NCI-H2227 treated with DMSO at 0.1 percent for 48 hours (cell line): ENCODE data around the gene GNPTAB.
"Not testable (repeated sequence)": the region's sequence is repeated elsewhere in the genome, so short reads cannot be mapped to it uniquely, and the experiment has no call there.

ENCODE experiments used
- DNase-seq: peaks from one replicate; lab custom pipeline; 2025; lab: John Stamatoyannopoulos, UW

GNPTAB gene

DNA sequence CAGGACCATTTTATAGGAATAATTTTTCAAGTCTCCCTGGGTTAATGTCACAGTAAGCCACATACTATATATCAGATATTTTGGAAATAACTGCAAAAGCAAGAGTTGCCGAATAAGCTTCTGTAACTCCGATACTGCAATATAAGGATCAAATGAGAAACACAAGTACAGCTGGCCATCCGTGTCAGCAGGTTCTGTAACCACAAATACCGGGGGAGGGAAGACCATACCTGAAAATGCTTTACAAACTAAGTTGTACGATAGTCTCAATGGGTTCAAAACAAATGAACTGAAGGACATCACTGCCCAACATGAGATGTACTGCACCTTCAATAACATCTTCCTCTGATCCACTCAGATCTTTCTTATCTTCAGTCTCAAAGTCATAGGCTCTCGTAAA, 93.3 kb downstream of the GNPTAB start:
- DNase-seq = no peak

DNA sequence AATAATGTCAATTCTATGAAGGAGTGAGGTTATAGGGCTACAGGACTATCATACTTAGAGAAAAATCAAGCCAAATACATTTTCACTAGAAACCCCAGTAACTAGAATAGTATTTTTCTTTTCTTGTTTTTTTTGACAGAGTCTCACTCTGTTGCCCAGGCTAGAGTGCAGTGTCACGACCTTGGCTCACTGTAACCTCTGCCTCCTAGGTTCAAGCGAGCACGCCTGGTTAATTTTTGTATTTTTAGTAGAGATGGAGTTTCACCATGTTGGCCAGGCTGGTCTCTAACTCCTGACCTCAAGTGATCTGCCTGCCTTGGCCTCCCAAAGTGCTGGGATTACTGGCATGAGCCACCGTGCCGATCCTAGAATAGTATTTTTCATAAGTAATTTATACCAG, 96.3 kb downstream of the GNPTAB start:
- not testable (repeated sequence) for DNase-seq

DNA sequence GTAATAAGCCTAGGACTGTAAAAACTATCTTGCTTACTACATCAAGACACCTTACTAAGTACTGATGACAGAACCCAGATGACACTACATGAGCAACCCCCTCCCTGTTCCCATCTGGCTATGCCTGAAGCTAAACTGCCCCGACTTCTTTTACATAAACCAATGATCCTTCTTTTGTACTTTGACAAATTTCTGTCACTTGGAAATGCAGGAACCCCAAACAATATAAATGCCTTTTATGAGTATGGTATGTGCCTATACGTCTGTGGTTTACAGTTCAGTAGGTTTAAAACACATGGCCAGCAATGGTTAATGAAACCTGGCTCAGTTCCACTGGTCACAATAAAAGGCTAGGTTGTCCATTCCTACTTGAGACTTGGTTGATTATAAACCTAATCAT, 97.6 kb downstream of the GNPTAB start:
- DNase-seq = no peak

DNA sequence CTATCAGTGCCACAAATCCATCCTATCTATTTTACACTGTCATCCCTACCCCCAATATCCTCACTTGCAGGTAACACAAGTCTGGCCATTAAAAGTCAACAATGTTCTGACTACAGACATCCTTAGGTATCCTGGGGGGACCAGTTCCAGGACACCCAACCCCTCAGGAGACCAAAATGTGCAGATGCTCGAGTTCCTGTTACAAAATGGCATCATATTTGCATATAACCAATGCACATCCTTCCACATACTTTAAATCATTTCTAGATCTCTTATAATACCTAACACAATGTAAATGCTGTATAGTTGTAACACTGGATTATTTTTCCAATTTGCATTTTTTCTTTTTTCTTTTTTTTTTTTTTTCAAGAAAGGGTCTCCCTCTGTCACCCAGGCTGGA, 98.4 kb downstream of the GNPTAB start:
- DNase-seq = no peak

DNA sequence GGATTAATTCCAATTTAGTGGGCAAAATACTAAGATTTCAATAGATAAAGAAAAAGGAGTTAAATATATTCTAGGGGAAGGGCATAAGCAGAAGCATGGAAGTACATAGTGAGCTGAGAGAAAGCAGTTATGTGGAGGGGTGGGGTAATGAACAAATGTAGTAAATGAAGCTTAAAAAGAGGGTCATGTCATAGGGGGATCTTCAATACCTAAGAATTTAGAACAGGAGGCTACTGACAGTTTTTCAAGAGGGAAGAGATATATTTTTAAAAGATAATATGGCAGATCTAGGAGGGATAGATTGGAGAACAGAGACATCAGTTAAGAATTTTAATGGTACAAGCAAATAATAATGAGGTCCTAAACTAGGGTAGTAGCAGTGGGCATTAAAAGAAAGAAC, 100.9 kb downstream of the GNPTAB start:
- no peak for DNase-seq

DNA sequence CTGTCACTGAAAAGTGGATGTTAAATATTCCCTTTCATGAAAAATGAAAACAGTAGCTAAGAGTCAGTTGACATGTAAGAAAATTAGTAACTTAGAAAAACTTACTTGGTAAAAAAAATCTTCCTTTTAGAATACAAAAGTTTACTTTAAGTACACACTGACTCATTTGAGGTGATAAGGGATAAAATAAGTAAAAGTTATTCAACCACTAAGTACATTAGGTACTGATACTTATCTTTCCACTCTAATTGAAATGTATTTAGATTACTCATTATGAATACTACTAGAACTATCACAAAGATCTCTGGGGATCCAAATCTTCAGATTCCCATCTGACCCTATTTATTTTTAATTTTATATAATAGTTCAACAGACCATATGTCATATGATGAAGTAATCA, 103.7 kb downstream of the GNPTAB start:
- no peak for DNase-seq

DNA sequence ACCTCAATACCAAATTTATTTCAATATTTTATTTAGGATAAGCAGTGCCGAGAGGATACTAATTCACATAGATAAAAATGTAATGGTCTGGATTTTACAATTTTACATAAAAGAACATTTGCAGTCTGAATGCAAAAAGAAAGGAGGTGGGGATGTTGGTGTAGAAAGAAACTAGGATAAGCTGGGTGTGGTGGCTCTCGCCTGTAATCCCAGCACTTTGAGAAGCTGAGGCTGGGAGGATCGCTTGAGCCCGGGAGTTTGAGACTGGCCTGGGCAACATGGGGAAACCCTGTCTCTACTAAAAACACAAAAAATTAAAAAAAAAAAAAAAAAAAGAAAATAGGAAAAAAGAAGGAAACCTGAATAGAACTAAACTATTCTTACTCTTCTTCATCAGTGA, 108.4 kb downstream of the GNPTAB start:
- DNase-seq = no peak

DNA sequence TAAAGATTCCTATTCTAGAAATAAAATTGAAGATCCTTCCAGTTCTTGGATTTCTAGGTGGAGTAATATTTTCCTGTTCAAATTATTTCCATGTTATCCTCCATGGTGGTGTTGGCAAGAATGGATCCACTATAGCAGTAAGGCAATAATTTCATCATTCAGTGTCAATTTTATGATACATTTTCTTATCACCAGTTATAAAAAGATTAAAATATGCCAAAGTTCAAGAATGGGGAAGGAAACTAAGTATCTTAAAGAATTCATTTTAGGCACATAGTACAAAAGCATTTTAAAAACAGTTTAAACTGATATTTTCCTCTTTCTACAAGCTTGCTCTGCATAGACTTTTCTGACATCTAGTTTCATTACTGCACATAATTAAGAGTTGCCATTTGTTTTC, 110.6 kb downstream of the GNPTAB start:
- no peak for DNase-seq

DNA sequence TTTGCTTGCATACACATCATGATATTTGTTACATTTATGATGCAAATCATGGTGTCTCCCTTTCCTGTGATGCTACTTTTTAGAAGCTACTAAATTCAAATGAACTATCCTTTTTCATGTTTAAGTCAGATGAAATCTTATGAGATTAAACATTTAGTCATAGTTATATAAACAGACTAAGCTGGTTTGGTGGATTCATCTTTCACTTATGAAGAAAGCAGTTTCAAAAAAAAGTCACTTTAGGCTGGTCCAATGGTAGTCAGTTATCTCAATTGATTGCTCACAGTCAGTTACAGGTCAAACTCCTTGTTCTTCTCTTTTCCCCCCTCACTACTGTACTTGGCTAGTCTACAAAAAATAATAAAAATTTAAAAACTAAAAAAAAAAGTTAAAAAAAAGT, 111.2 kb downstream of the GNPTAB start:
- DNase-seq = no peak

DNA sequence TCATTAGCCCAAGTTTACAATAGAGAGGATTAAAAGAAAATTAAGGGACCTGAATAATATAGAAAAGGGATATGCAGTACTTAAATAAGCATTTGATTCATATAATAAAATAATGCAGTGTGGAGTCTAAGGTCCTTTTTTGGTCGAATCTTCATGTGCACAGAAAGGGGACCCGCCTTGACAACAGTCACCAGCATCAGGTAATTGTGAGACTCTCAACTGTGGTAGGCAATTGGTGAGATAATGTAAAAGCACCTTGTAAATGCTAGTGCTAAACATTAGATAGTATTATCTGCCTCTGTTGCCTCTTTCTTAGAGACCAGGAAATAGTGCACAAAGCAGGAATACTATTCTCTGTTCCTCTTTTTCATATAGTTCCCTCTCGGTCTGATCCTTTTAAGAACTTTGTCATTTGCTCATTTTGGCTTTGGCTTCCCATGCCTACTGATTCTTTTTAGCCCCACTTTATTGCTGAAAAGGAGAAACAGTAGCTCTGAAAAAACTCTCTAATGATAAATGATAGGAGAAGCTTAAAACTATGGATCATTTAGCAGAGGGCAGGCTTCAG, 115.8 kb downstream of the GNPTAB start:
- no peak for DNase-seq

DNA sequence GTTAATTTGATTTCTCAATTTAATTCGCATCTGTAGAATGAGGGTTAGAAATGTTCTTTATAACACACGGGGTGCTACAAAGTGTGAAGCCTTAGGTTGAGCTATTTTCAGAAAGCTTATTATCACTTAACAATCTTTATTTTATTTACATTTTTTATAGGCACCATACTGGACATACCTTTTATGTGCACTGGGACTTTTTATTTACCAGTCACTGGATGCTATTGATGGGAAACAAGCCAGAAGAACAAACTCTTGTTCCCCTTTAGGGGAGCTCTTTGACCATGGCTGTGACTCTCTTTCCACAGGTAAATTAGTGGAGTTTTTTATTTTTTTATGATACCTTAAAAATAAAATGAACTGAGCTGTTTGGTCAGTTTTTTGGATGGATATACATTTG, 116.8 kb downstream of the GNPTAB start:
- DNase-seq = no peak

DNA sequence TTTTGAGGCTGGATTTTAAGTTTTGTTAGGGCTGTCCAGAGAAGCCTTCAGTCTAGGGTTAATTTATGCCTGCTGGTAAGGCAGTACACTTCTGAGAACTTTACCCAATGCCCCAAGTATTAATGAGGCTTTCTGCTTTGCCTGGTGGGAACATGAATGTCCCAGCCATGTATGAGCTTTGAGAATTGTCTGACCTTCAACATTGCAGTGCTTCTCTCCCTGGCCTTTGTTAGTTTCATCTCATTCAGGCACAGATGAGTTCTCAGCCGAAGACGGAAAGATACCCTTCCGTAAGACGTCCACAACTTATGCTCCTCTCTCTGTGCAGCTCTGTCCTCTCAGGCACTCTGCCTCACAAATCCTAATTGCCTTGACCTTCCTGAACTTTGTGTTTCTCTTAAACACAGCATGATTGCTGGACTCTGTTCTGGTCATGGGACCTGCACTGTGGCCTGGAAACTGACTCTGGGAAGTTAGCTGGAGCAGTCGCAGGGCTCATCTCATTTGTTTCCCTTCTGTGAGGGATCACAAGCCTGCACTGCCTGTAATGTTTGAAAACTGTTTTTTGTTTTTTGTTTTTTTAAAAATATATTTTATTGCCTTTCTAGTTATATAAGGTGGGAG, 117.6 kb downstream of the GNPTAB start:
- no peak for DNase-seq

DNA sequence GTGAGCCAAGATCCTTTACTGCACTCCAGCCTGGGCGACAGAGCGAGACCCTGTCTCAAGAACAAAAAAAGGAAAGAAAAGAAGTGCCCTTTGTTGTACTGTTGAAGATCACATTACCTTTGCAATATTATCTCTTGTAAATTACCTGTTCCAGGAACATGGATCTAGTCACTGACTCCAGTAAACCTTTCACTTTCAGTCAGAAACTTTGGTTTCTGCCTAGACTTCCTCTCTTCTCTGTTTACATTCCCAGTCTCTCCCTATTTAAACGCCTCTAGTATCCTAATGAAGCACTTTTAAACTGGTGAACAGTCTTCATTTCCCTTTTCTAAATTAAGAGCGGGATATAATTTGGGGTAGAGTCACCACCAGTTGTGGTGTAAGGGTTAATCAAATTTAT, 120.5 kb downstream of the GNPTAB start:
- DNase-seq = no peak

DNA sequence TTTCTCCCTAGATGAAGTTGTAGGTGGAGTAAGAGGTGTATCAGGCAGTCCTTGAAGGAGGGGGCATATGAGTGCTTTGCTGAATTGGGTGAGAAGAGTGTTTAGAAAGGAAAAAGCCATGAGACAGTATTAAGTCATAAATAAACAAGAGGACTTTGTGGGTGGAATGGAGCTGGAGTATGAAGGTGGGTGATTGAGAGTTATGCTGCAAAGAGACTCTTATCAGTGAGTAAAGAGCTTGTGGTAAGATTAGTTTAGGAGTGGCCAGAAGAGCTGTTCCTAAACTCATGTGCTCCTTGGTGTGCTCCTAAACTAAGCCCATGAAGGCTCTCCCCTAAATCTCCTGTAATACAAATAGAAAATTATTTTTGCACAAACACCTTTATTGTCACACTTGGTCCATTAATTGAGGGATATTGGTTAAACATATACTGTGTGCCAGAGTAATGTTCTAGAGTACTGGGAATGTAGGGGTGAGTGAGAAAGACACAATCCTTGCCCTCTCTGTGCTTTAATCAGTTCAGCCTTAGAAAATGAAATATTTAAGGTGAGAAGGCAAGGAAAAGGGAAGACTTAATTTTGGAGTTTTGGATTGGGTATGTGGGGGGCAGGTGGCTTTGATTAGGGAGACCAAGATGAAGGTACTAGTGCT, 123.5 kb downstream of the GNPTAB start:
- no peak for DNase-seq

DNA sequence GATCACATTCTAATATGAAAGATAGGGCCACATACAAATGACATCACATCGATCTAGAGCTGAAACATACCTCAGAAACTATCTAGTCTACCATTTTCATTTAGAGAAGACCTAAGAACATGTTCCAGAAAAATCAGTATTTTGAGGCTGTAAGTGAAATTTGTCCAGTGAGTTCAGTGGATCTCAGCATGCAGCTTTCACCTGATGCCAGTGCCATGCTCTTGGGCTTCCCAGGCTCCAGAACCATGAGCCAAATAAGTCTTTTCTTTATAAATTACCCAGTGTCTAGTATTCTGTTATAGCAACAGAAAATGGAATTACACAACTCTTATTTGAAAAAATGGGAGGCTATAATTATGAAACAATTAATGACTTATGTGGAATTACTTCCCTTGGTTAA, 124.4 kb downstream of the GNPTAB start:
- no peak for DNase-seq

DNA sequence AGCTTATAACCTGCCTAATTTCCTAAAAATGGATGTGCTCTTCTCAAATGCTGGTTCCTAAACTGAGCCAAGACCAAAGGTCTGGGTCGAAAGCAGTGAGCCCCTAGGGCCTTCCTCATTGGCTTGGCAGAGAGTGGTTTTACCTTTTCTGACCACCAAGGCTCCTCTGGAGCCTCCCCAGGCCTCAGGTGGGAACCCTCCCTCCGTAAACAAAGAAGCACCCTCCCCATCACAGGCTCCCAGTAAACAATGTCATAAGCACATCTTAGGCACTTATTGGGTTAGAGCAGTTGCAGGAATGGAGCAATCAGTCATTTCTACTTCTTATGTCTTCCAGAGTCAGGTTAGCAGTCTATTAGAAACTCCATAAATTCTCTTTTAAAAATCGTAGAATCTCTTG, 127.3 kb downstream of the GNPTAB start:
- no peak for DNase-seq

DNA sequence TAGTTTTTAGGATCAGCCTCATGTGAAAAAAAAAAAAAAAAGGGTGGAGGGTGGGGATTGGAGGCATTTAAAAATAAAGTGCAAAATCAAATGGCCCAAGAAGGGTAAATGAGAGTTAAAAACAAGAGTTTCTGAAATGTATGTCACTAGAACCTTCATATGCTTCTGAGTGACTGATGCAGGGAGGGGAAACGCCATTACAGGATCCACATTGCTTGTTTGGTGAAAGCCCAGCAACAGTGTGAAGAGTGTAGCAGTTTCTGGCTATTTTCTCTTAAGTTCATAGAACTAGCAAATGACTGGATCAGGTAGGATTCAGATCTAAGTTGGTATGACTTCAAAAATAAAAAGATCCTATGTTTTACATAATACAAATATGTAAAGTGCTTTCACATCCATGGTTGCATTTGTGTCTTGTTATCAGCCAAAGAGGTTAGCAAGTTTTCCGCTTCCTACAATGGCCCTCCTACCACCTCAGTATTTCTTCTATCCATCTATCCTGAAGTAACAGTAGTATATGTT, 130.4 kb downstream of the GNPTAB start:
- DNase-seq = no peak

DNA sequence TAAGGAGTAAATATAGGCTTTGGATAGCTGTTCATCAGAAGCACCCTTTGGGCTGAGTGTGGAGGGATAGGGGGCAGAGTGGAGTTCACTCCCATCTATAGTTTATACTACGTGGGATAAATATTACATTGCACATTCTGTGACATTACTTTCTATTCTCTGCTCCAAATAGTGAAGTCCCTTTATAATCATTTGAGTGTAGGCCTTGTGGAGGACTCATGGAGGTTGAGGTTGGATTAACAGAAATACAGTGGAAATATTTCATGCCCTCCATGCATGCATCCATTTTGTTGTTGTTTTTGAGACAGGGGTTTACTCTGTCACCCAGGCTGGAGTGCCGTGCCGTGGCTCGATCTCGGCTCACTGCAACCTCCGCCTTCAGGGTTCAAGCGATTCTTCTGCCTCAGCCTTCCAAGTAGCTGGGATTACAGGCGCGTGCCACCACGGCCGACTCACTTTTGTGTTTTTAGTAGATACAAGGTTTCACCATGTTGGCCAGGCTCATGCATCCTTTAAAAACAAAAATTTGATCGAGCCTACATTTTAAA, 131.9 kb downstream of the GNPTAB start:
- no peak for DNase-seq

DNA sequence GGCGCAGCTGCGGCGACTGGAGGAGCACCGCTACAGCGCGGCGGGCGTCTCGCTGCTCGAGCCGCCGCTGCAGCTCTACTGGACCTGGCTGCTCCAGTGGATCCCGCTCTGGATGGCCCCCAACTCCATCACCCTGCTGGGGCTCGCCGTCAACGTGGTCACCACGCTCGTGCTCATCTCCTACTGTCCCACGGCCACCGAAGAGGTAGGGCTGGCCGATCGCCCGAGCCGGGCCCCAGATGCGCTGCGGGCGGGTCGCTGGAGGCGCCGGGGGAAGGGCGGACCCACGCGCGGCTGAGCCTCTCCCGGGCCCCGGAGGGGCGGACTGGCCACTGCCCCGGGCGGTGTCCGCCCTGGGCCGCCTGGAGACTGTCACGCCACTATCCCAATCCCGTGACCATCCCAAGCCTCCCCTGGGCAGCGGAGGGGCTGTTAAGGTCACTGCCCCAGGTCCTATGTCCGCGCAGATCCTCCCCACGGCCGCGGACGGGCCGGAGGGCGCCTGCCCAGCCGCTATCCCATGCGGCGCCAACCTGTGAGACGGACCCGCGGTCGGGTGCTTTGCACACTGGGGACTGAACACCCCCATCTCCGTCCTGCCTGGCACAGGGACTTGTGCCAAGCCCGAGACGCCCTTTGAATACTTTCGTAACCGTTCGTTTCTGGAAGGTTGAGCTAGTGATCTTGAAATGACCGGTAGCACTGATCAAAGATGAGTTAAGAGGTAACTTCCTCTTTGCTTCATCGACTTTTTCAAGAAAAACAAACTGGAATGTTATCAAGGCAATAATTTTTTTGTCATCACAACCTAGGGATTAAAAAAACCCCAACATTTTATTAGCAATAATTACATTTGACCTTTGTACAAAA, 132.6 kb downstream of the GNPTAB start:
- no peak for DNase-seq

DNA sequence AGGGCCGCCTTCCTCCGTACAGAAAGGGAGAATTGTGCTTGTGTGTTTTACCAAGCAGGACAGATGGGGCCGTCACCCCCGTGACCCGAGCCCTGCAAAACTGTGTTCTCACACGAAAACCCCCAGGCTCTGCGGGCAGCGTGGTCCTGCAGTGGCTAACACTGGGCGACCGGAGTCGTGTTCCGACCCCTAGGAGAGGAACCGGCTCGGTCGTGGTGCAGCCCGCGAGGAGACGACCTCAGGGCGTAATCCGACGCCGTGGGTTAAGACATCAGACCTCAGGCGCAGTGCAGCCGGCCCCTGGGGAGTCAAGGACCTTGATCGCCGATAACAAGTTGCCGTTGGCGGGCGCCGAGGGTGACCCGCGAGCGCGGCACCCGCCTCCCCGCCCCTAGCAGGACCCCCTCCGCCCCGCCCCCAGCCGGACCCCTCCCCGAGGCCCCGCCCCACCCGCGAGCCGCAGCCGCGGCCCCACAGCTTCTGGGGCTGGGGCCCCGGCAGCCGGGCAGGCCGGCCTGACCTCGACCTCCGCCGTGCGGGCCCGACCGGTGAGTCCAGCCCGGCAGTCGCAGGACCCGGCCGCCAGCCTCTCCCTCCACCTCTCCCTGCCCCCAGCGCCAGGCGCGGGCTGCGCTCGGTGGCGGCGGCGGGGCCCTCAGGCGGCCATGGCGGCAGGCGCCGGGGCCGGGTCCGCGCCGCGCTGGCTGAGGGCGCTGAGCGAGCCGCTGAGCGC, 133.4 kb downstream of the GNPTAB start, which contains the start of gene CHPT1:
Gene CHPT1 (plus strand): TSS at position 444 of the 733 bp plus-strand sequence. CDS start 222 bp downstream, at position 666.
- DNase-seq = peak; percentile 42
